WTC11 (cell line): ENCODE data around the gene ZNHIT2. TPM values are rescaled to one million over a fixed set of nuclear protein-coding genes. Genes with fewer than 3 reads are reported as not detected.

Experiments used
- ATAC-seq: fragments of 200-7000 bp; cut with Tn5 transposase; 2 replicates; pipeline ENCODE4 v1.10.0; 2021; ENCODE audit warnings: mild to moderate bottlenecking, moderate library complexity
- CTCF ChIA-PET: fragments of 300-600 bp; sonication (Branson Sonifier 250); formaldehyde crosslinking; loops from one replicate; lab custom pipeline; 2021; ENCODE audit warnings: antibody characterized with exemption; lab: Charles Lee
- POLR2A ChIA-PET: fragments of 350-600 bp; sonication (Branson Sonifier 250); formaldehyde crosslinking; loops from one replicate; lab custom pipeline; 2021; ENCODE audit warnings: antibody characterized with exemption; lab: Charles Lee
- DNase-seq: peaks from one replicate; pipeline ENCODE4 v3.0.0; 2021; ENCODE audit warnings: low spot score
- H3K27ac Mint-ChIP-seq: 2 replicates; pipeline ENCODE4 v1.8.0; 2021; ENCODE audit warnings: mixed read lengths
- H3K27me3 Mint-ChIP-seq: 2 replicates; pipeline ENCODE4 v1.8.0; 2021; ENCODE audit warnings: low read depth, mild to moderate bottlenecking, moderate library complexity, mixed read lengths
- H3K36me3 Mint-ChIP-seq: 2 replicates; pipeline ENCODE4 v1.8.0; 2021; ENCODE audit warnings: mixed read lengths
- H3K4me1 Mint-ChIP-seq: 2 replicates; pipeline ENCODE4 v1.8.0; 2022; ENCODE audit warnings: mixed read lengths
- H3K4me3 Mint-ChIP-seq: 2 replicates; pipeline ENCODE4 v1.8.0; 2021; ENCODE audit warnings: mild to moderate bottlenecking, moderate library complexity, mixed read lengths
- H3K9me3 Mint-ChIP-seq: 2 replicates; pipeline ENCODE4 v1.8.0; 2021; ENCODE audit warnings: mixed read lengths
- AFF4 ChIP-seq: sonication (generic); formaldehyde crosslinking; IDR thresholded peaks from 2 replicates; pipeline ENCODE4 v1.8.1; 2023; ENCODE audit warnings: mild to moderate bottlenecking, missing genetic modification reagents, borderline replicate concordance
- ARID4B ChIP-seq: sonication (generic); formaldehyde crosslinking; IDR thresholded peaks from 2 replicates; pipeline ENCODE4 v1.8.0; 2023; ENCODE audit warnings: missing genetic modification reagents, mild to moderate bottlenecking, borderline replicate concordance
- E2F5 ChIP-seq: sonication (generic); formaldehyde crosslinking; IDR thresholded peaks from 2 replicates; pipeline ENCODE4 v1.8.1; 2022; ENCODE audit warnings: mild to moderate bottlenecking, moderate library complexity, missing genetic modification reagents
- ELF4 ChIP-seq: sonication (generic); formaldehyde crosslinking; IDR thresholded peaks from 2 replicates; pipeline ENCODE4 v1.8.1; 2022; ENCODE audit warnings: low read depth, mild to moderate bottlenecking, moderate library complexity, missing genetic modification reagents
- ESRRA ChIP-seq: sonication (generic); formaldehyde crosslinking; IDR thresholded peaks from 2 replicates; pipeline ENCODE4 v1.8.1; 2022; ENCODE audit warnings: mild to moderate bottlenecking, missing genetic modification reagents, borderline replicate concordance
- ETV6 ChIP-seq: sonication (generic); formaldehyde crosslinking; IDR thresholded peaks from 2 replicates; pipeline ENCODE4 v1.8.1; 2022; ENCODE audit warnings: mild to moderate bottlenecking, missing genetic modification reagents
- GABPB1 ChIP-seq: sonication (generic); formaldehyde crosslinking; IDR thresholded peaks from 2 replicates; pipeline ENCODE4 v1.8.1; 2023; ENCODE audit warnings: mild to moderate bottlenecking, missing genetic modification reagents
- JUN ChIP-seq: sonication (generic); formaldehyde crosslinking; IDR thresholded peaks from 2 replicates; pipeline ENCODE4 v1.8.0; 2023; ENCODE audit warnings: mild to moderate bottlenecking, missing genetic modification reagents
- MXD4 ChIP-seq: fragments of 250-450 bp; sonication (Bioruptor Pico); IDR thresholded peaks from 2 replicates; pipeline ENCODE4 v1.8.0; 2021; ENCODE audit warnings: mild to moderate bottlenecking, moderate library complexity, borderline replicate concordance
- NFYB ChIP-seq: sonication (generic); formaldehyde crosslinking; conservative IDR thresholded peaks from 2 replicates; pipeline ENCODE4 v1.8.0; 2022; ENCODE audit warnings: low read depth, missing genetic modification reagents
- NR2C2 ChIP-seq: sonication (generic); formaldehyde crosslinking; IDR thresholded peaks from 2 replicates; pipeline ENCODE4 v1.8.0; 2022; ENCODE audit warnings: mild to moderate bottlenecking, missing genetic modification reagents
- STAT6 ChIP-seq: sonication (generic); formaldehyde crosslinking; conservative IDR thresholded peaks from 2 replicates; pipeline ENCODE4 v1.8.1; 2023; ENCODE audit warnings: mild to moderate bottlenecking, low read depth, missing genetic modification reagents, moderate library complexity
- TP53 ChIP-seq: sonication (generic); formaldehyde crosslinking; IDR thresholded peaks from 2 replicates; pipeline ENCODE4 v1.8.1; 2023; ENCODE audit warnings: mild to moderate bottlenecking, missing genetic modification reagents
- ZBTB21 ChIP-seq: sonication (generic); formaldehyde crosslinking; IDR thresholded peaks from 2 replicates; pipeline ENCODE4 v1.8.1; 2023; ENCODE audit warnings: mild to moderate bottlenecking, missing genetic modification reagents, borderline replicate concordance
- ZNF121 ChIP-seq: sonication (generic); formaldehyde crosslinking; IDR thresholded peaks from 2 replicates; pipeline ENCODE4 v1.8.0; 2023; ENCODE audit warnings: missing genetic modification reagents
- ZNF138 ChIP-seq: sonication (generic); formaldehyde crosslinking; conservative IDR thresholded peaks from 2 replicates; pipeline ENCODE4 v1.8.1; 2022; ENCODE audit warnings: mild to moderate bottlenecking, moderate library complexity, missing genetic modification reagents
- ZNF232 ChIP-seq: sonication (generic); formaldehyde crosslinking; IDR thresholded peaks from 2 replicates; pipeline ENCODE4 v1.8.0; 2022; ENCODE audit warnings: mild to moderate bottlenecking, missing genetic modification reagents
- ZNF281 ChIP-seq: sonication (generic); formaldehyde crosslinking; IDR thresholded peaks from 2 replicates; pipeline ENCODE4 v1.8.0; 2023; ENCODE audit warnings: mild to moderate bottlenecking, missing genetic modification reagents
- ZNF416 ChIP-seq: fragments of 250-450 bp; sonication (Bioruptor Pico); IDR thresholded peaks from 2 replicates; pipeline ENCODE4 v1.9.0; 2021; ENCODE audit warnings: mild to moderate bottlenecking, inconsistent platforms
- total RNA-seq: library from RNA; stranded (reverse); gene quantifications from 3 replicates; pipeline ENCODE4 v1.2.3, GENCODE V29; 2021
- TF ChIP-seq, protein P1 (sequence below): sonication (generic); formaldehyde crosslinking; IDR thresholded peaks from 2 replicates; pipeline ENCODE4 v1.8.1; 2023; ENCODE audit warnings: mild to moderate bottlenecking, missing genetic modification reagents

ZNHIT2 gene
- total RNA-seq, 1 experiment from 2014 or later = 16.7 TPM

DNA sequence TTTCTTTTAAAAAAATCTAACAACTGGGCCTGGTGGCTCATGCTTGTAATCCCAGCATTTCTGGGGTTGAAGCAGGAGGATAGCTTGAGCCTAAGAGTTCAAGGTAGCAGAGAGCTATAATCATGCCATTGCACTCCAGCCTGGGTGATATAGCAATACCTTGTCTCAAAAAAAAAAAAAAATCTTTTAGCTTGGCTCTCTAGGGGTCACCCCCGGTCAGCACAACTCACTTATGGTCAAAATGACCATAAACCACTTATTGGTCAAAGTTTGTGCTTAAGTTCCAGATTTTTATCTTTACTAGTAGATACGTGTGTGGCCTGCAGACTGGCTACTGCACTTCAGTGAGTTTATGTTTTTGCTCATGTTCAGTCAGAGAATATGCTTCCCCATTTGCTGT lies 46.2 kb upstream of the ZNHIT2 start:
- H3K9me3 Mint-ChIP-seq = no peaks in the 10 kb centered on the region
- no peak for ATAC-seq
- CTCF ChIA-PET = interaction anchor here (0.8 kb wide), 1 partner anchor 18 kb away, joined by 3 read pairs; the partner anchor contains the start of gene CAPN1
- H3K27ac Mint-ChIP-seq = no peak overlapping the region
- POLR2A ChIA-PET = no interaction called here
- peaks cover 4% of the 10 kb centered on the region; the same call in 1 of the 2 replicates for H3K27me3 Mint-ChIP-seq
- H3K4me1 Mint-ChIP-seq = peaks cover 9% of the 10 kb centered on the region
- TF ChIP-seq ZBTB21 (CRISPR knock-in tag) (no peak), ZNF416 (CRISPR knock-in tag) (no peak), AFF4 (CRISPR knock-in tag) (no peak), ZNF121 (CRISPR knock-in tag) (no peak), E2F5 (no peak), TP53 (no peak), NR2C2 (no peak), ELF4 (no peak), JUN (no peak), GABPB1 (CRISPR knock-in tag) (no peak), ESRRA (no peak), ZNF232 (no peak), NFYB (no peak), ZNF138 (CRISPR knock-in tag) (no peak), ZNF281 (CRISPR knock-in tag) (no peak), STAT6 (CRISPR knock-in tag) (no peak), MXD4 (no peak), ETV6 (no peak), ARID4B (CRISPR knock-in tag) (no peak)
- TF ChIP-seq, protein P1, sequence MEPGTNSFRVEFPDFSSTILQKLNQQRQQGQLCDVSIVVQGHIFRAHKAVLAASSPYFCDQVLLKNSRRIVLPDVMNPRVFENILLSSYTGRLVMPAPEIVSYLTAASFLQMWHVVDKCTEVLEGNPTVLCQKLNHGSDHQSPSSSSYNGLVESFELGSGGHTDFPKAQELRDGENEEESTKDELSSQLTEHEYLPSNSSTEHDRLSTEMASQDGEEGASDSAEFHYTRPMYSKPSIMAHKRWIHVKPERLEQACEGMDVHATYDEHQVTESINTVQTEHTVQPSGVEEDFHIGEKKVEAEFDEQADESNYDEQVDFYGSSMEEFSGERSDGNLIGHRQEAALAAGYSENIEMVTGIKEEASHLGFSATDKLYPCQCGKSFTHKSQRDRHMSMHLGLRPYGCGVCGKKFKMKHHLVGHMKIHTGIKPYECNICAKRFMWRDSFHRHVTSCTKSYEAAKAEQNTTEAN (CRISPR knock-in tag) = no peak
- no peak for DNase-seq
- no peak overlapping the region for H3K4me3 Mint-ChIP-seq
- H3K36me3 Mint-ChIP-seq = no peaks in the 10 kb centered on the region
